Choroid plexus epithelial cell (primary cell): Measurements from ENCODE around the gene PGF.

Source experiments
- DNase-seq: peaks from one replicate; pipeline ENCODE4 v3.0.0-alpha.2; 2010; ENCODE audit warnings: low read depth
- H3K4me3 ChIP-seq: 2 replicates; pipeline ENCODE4 v1.5.1; 2011; ENCODE audit warnings: low read depth, mild to moderate bottlenecking, control low read depth, low read length, moderate library complexity
- CTCF ChIP-seq: conservative IDR thresholded peaks from 2 replicates; pipeline ENCODE4 v1.5.1; 2011; ENCODE audit warnings: low read depth, mild to moderate bottlenecking, control low read depth, inconsistent platforms, low read length, moderate library complexity

PGF gene

DNA sequence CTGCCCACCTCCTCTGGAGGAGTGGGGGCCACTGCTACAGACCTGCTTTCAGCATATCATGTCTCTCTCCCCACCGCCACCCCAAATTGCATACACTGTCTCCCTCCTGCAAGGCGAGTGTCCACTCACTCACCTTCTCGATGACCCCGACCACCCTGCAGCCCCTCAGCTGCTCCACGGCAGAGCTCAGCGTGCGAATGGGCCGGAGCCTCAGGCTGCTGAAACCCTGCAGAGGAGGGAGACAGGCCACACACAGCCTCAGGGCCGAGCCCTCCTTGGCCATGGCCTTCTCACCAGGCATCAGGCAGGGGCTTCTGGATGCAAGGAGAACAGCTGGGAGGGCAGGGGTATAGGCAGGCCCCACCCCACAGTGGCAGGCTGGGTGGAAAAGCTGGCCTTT lies 37.0 kb downstream of the PGF start:
- H3K4me3 ChIP-seq, result no peak overlapping the region
- DNase-seq, result no peak
- no peak for TF ChIP-seq CTCF

DNA sequence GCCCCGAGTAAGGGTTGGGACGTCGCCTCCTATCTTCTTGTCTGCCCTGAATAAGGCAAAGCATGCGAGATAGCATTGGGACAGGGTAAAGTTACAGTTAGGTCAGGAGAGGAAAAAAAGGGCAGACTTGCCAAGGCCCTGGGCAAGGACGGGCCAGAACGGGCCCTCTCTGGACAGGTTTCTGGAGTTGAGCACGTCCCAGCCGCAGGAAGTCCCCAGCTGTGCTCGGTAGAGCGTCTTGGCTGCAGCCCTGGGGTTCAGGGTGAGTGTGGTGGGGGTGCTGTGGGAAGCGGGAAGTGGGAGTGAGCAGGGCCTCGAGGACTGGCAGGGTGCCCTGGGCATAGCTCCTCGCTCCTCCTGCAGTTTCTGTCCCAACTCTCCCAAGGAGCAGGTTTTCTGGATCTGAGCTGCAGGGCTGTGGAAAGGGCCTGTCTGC lies 37.7 kb downstream of the PGF start:
- no peak for TF ChIP-seq CTCF
- peak; percentile 50 for DNase-seq

GRCh38 chr14:74917178-74917543 lies 38.2 kb downstream of the PGF start:
- no peak for DNase-seq
- TF ChIP-seq CTCF, result no peak
- H3K4me3 ChIP-seq, result no peak overlapping the region

More for the DNA sequence above, 37.7 kb downstream of the PGF start:
- H3K4me3 ChIP-seq, result no peak overlapping the region

- TF ChIP-seq CTCF, result no peak
These were observed 39.6 kb downstream of the PGF start for GRCh38 chr14:74915826-74916225.

GRCh38 chr14:74915426-74915825 lies 40.0 kb downstream of the PGF start:
- no peak for TF ChIP-seq CTCF
- DNase-seq, result no peak
- no peak overlapping the region for H3K4me3 ChIP-seq

More at GRCh38 chr14:74915826-74916225, 39.6 kb downstream of the PGF start:
- DNase-seq, result no peak
- H3K4me3 ChIP-seq, result no peak overlapping the region

DNA sequence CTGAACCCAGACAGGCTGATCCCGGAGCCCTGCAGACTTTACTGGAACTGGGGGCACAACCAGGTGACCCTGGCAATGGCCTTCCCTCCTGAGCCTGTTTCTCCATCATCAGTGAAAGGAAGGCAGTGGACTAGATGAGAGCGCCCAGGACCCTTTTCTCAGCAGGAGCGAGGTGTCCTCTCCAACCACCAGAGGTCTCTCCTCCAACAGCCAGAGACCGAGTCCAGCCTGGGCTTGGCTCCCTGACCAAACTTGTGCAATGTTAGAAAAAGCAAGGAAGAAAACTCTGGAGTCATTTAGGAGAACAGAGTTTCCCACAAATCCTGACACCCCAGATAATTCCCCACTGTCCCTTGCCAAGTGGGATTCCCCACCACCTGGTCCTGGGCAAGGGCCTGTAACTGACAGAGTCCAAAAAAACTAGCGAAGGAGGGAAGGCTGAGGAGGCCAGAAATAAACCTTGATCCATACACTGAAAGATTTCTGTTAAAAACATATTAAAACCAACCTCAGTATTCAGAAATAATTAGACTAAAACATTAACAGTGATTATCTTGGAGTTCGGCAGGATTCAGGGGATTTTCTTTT lies 41.3 kb downstream of the PGF start:
- no peak overlapping the region for H3K4me3 ChIP-seq
- peak; percentile 97 for TF ChIP-seq CTCF
- DNase-seq, result peak; percentile 85

DNA sequence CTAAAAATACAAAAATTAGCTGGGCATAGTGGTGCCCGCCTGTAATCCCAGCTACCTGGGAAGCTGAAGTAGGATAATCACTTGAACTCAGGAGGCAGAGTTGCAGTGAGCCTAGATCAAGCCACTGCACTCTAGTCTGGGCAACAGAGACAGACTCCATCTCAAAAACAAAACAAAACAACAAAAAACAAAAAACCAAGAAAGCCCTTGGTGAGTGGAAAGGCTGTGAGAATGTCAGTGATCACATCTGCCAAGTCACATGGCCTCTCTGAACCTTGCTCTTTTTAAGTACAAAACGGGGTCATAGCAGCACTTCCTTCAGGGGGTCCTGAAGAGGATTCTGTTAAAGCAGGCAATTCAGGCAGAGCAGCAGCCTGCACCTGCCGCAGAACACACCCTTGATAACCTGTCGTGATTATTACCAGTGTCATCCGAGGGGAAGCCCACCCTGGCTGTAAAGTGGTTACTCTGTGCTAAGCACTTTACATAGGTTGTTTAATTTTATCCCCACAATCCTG lies 41.9 kb downstream of the PGF start:
- TF ChIP-seq CTCF, result no peak
- no peak overlapping the region for H3K4me3 ChIP-seq
- no peak for DNase-seq
